Ammon's horn (tissue), 1 donor: ENCODE data around the gene C14orf119.

Experiments
- DNase-seq: peaks from one replicate; pipeline ENCODE4 v3.0.0-alpha.2; 2016; ENCODE audit warnings: low spot score

C14orf119 gene

GRCh38 chr14:23149745-23150144 is 54.4 kb downstream of the C14orf119 start:
- DNase-seq = no peak
